HG03558 (cell line): Measurements from ENCODE around the gene ARL13B.
"Not testable (repeated sequence)": the region's sequence is repeated elsewhere in the genome, so short reads cannot be mapped to it uniquely, and the experiment has no call there.

Experiments used
- ATAC-seq: cut with Tn5 transposase; IDR thresholded peaks from one replicate; pipeline ENCODE4 v1.9.1; 2021; ENCODE audit warnings: moderate number of reproducible peaks; ENCODE audit not compliant: unreplicated experiment; ENCODE audit errors: extremely low read depth

The ARL13B gene

DNA sequence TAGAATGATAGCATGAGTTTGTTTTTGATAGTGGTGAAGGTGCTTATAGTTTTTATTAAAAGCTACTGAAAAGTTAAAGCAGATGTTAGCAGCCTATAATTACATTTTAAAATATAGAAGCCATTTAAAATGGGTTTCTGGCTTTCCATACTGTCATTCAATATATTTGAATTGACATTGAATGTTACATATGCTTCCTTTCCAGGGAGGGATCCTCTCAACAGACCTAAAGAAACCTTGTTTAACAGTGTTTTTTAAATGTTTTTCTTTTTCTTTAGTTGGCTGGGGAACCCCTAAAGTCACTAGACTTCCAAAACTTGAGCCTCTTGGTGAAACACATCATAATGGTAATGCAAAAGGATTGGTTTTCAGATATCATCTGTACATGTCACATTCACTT is 70.6 kb downstream of the ARL13B start:
- no peak for ATAC-seq

DNA sequence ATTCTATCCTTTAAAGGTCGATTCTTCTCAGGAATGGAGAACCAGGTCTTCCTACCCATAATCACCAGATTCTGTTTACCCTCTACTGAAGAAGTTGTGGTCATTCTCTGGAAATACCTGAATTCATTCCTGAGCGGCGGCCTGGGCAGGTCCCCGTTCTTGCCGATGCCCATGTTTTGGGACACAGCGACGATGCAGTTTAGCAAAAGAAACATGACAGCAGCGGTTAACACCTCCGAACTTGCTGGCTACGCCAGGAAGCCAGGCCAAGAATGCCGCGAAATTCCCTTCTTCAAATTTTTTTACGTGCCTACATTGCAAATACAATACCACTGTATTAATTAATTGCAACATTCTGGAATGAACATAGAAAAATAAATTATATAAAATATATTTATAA is 81.3 kb downstream of the ARL13B start:
- no peak for ATAC-seq

DNA sequence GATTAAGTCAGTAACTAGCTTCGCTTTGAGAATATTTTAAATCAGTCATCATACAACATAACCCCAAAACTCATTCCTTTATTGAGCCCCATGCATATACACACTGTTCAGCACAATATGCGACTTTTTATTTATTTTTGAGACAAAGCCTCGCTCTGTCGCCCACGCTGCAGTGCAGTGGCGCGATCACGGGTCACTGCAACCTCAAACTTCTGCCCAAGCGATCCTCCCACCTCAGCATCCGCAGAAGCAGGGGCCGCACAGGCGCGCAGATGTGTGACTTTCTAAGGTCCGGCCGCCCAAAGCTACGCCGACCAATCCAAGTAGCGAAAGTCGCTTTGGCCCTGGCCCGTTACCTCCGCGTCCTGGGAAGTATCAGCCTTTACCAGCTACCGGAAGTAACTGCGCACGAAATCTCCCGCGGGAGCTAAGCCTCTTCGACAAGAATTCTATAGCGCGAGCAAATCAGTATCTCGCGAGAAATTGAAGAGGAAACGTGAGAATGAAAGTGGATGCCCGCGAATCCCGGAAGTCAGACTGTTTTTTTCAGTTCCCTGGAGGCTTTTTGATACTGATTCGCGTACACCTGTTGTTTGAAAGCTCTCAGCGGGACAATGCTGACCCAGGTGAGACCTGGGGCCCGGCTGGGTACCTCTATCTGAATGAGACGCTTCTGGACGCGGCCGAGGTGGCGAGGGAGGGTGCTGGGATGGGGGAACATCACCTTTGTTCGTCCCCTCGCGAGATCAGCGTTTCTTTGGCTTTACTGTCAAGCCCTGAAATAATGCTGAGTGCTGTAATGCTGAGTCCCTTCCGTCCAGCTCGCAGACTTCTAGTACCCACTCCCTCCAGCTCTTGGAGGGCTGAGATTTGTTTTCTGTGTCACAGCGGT is 82.8 kb downstream of the ARL13B start, which contains the start of the genes DHFR2 and NSUN3:
TSS of gene DHFR2 (minus strand) at position 404 of the 892 bp plus-strand sequence. CDS start 1,405 bp downstream, outside the sequence.
TSS of gene NSUN3 (plus strand) at position 549 of the 892 bp plus-strand sequence. CDS start at position 615, 66 bp downstream.
- ATAC-seq = peak; percentile 88

DNA sequence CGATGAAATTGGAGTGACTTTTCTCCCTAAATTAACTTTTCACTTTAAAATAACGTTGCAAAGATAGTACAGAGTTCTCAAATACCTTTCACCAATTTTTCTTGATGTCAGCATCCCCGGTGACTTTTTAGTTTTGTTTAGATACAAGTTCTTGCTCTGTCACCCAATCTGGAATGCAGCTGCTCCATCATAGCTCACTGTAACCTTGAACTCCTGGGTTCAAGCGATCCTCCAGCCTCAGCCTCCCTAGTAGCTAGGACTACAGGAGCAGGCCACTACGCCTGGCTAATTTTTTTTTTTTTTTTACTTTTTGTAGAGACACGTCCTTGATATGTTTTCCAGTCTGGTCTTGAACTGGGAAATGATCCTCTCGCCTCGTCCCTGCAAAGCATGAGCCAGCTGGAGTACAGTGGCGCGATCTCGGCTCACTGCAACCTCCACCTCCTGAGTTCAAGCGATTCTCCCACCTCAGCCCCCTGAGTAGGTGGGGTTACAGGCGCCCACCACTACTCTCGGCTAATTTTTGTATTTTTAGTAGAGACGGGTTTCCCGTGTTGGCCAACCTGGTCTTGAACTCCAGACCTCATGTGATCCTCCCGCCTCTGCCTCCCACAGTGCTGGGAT is 83.7 kb downstream of the ARL13B start:
- no peak for ATAC-seq

DNA sequence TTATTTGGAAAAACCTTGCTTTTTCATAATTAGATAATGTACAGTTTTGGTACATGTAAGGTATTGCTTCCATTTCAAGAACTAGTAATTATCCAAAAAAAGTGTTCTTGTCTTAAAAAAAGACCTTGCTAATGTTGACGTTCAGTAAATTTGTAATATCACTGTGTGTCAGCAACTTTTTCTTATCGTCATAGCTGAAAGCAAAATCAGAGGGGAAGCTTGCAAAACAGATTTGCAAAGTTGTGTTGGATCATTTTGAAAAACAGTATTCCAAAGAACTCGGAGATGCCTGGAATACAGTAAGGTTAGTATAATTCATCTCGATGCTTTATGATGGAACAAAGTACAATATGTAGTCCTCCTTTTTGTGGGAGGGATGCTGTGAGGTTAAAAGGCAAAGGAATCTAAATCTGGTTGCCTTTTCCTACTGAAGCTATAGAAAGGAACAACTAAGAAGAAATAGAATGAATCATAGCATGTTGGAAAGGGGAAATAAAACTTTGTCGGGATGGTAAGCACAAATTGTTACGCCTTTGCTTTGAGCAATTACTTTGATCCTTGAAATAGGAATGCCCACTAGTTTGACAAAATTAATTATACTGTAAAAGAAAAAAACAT is 84.4 kb downstream of the ARL13B start:
- no peak for ATAC-seq

DNA sequence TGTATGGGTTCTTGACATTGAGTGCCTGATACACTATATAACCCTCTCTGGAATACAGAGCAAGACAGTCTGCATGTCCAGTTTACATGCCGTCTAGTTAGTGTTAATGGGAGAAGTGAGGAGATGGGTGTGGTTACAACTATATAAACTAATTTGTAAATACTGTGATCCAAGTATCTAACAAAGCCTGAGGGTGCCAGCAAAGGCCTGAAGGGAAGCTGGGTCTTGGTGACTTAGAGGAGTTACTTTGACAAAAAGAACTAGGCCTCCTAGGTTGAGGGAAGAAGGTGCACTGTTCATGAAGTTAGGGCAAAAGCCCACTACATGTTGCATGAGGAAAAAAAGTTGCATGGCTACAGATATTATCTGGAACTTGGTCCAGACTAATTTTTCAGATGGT is 85.2 kb downstream of the ARL13B start:
- ATAC-seq = no peak

DNA sequence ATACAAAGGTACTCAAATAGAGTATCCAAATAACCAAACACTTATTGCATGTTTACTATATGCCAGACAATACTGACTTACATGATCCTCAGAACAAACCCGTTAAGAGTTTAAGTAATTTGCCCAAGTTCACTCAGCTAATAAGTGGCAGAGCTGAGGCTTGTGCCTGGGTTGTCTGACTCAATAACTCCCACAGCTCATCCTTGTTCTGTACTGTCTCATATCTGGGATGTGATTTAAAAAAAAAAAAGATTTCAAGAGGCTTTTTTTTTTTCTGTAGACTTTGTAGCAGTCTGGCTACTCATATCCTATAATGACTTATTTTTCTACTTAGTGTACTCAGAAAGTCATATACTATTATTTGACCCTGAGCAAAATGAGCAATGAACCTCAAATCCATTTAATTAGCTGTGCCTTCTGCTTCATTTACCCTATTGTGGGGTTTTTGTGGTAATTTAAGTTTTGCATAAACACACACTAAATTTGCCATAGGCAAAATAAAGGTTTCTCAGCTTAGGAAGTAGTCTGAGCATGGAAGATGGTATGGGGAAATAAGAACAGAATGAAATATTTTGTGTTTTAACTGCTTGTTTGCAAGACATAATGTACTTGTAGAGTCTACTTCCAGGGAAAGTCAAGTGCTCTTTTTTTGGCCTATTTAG is 86.0 kb downstream of the ARL13B start:
- no peak for ATAC-seq

DNA sequence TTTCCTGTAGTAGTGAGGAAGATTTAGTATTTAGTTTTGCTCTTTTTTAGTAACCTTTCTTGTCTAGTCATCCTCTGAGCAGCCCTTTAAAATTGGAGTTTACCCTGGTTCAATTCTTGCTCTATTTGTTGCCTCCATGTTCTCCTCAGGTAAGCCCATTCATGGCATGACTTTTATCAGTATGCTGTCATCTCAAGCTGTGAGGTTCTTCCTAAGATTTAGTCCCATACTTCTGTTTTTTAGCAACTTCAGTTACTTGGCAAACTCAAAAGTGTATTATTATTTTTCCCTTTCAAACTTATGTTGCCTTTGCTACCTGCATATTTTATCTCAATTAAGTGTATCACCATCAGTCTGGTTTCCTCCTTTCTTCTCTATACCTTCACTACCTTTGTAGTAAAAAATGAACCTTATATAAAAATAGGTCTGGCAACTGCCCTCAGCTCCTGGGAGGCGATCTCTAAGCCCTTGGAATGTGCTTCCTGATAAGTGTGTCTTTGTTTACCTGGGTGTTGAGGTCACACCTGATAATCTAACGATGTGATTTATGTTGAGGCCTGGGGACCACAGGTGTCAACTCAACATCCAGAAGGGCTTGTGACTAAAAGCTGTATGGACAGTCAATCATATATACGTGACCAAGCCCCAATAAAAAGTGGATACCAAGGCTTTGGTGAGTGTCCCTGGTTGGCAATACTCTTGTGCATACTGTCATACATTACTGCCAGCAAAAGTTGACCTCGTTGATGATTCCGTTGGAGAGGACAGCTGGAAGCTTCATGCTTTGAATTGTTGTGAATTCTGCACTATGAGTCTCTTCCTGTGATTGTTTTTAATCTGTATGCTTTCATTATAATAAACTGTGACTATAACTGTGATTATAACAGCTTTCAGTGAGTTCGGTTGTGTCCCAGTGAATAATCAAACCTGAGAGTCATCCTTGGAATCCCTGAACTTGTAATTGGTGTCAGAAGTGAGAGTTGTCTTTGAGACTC is 86.8 kb downstream of the ARL13B start:
- no peak for ATAC-seq

DNA sequence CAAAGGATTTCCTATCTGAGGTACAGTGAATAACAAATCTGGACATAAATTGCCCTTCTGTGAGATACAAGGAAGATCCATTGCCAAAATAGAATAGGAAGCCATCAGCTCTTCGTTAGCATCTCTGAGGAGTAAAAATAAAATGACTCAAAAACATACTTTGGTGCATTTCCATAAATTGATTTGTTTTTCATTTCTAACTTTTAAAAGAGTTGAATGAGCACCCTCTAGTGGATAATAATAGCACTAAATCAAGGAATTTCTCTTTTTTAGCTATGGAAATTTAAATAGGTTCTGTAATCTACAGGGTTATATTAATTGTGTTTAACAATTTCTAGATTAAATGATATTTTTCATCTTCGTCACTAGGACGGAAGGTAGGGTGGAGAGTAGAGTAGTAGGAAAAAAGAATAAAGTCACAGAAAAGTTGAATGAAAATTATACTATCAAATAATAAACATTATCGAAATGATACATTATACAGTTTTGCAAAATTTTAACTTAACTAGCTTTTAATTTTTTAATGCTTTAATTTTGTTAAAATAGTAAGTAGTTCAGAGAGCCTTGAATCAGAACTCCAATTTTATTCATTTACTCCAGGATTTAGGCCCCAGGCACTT is 89.3 kb downstream of the ARL13B start:
- ATAC-seq = no peak

DNA sequence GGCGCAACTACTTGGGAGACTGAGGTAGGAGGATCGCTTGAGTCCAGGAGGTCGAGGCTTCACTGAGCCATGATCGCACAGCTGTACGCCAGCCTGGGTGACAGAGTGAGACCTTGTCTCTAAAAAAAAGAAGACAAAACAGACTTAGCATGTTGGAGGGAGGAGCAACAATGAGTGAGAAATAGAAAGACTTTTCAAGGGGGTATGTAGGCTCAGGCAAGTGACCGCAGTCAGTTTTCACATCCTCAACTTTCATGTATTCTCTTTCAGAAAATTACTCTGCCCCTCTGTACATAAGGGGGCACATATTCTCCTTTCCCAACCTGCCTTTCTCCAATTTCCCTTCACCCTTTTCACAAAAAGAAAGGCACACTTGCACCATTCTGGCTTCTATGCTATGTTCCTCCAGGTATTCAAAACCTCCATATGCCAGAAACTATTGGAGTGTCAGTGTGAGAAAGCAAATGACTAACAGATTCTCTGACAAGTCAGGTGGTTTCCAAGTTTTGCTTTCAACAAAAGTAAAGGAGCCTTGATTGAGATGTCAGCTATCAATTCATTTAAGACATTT is 90.5 kb downstream of the ARL13B start:
- ATAC-seq = peak; percentile 48

DNA sequence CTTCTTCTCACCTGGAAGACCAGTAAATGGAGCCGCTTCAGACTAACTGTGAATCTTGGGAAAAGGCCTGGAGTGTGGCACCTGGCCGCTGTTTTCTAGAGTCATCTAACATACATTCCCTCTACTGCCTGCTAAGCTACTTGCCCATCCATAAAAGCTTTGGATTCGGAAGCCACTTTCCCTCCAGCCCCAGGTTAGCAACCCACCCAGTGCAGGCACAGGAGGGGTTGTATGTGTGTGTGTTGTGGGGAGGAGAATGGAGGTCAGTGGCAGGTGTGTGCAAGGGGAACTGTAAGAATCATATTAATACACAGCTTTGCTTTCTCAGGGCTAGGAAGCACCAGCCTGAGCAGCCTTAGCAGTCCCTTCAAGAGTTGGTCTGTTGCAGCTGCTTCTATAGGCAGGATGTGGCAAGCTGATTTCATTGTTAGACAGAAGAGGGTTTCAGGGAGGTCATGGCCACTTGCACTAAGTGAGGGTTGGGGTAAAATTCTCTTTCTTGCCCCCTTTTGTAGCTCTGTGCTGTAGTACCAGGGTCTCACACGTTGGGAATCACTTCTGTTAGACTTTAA is 91.8 kb downstream of the ARL13B start:
- peak; percentile 75 for ATAC-seq

DNA sequence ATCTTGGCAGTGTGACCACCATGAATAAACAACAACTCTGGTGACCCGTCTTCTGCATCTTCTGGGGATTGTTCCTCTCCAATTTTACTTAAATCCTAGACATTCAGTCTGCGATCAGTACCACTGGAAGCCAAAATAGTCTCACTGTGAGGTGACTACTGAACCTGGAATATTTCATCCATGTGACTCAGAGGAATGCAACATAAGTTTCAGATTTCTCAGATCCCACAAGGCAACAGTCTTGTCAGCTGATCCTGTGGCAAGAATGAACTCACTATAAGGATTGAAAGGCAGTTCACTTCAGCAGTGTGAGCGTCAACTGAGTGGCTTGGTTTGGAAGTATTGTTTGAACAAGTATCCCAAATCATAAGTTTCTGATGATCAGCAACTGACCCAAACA is 96.1 kb downstream of the ARL13B start:
- ATAC-seq = no peak

DNA sequence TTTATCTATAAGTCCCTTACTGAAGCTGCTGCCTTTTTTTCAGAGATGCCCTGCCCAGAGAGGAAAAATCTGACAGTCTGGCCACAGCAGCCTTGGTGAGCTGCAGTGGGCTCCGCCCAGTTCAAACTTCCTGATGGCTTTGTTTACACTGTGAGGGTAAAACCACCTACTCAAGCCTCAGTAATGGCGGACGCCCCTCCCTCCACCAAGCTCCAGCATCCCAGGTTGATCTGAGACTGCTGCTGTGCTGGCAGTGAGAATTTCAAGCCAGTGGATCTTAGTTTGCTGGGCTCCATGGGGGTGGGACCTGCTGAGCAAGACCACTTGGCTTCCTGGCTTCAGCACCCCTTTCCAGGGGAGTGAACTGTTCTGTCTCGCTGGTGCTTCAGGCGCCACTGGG is 100.6 kb downstream of the ARL13B start:
- ATAC-seq = not testable (repeated sequence)

DNA sequence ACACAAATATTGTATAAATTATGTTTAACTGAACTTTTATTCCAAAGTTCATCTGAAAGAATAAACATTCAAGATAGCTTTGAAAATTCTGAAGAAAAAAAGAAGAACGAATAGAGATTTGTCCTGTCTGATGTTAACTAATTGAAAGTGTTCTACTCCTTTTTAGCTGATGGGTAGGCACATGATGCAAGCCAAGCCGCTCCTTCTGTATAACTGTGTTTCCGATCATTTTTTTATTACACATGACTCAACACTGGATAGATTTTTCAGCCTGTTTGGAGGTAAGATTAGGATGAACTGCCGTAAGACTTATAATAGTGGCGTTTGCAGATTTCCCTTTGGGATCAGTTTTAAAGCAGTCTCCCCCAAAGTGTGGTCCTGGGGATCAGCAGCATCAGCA is 101.9 kb downstream of the ARL13B start:
- no peak for ATAC-seq

DNA sequence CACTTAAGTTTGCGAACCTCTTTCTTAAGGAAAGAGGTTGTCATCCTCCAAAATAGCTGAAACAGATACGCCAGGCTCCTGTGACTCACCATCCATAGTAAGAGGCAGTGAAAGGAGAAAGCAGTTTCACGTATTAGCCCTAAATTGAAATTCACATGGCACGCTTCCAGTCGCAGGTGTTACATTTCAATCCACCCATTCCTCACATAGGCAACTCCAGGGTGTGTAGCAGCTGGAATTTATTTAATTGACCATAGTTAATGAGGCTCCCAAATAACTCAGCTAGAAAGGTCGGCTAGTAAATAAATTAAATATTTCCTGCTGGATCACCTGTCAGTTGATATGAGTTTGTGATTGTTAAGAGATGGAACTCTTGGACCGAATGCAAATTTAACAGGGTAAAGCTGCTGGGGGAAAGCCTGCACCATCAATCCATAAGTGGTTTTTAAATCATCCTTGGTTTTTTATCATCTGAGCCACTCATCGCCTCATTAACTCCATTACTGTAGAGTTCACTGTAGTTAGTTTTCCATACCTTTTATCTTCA is 102.5 kb downstream of the ARL13B start:
- ATAC-seq = no peak

DNA sequence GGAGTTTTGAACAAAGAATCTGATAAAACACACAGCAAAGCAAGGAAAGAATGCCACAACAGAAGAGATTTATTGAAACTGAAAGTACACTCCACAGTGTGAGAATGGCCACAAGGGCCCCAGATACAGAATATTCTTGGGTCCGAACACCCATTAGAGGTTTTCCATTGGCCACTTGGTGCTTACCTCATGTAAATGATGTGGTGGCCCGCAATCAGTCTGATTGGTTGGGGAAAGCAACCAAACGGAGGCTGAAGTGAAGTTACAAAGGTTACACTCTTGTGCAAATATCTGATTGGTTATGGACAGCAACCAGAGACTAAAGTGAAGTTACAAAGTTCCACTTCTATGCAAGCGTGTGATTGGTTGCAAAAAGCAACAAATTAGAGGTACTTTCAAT is 103.3 kb downstream of the ARL13B start:
- no peak for ATAC-seq

DNA sequence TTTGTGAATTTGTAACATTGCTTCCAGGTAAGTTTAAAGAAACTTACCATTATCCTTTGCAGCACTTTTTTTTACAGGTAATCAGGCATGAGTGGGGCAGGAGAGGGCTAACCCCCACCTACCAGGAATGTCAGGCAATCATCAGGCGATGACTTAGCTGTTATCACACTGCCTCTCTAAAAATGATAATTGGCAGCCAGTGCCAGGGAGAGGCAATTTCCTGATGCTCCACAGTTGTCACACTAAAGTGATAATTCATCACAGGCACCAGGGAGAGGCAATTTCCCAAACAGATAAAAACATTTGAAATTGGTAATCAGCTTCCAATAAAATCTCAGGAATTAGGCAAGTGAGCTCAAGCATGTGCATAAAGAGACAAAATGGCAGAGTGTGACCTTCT is 109.2 kb downstream of the ARL13B start:
- no peak for ATAC-seq

DNA sequence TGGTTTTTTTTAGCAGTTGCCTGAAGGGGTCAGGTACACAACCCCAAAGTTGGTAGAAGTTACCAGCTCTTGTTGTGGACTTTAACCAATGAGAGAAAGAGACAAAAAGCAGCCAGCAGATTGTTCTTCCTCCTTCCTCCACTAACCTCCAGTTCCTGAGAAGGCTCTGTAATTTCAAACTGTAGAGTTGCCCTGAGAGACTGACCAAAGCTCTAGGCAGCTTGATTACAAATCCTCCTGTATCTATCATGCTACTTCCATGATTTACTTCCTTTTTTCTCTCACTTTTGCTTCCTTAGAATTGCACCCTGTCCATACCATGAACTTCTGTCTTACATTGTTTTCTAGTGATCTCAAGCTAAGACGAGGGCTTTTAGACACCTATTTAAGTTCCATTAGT is 112.1 kb downstream of the ARL13B start:
- ATAC-seq = no peak
